HEK293T (cell line): Measurements from ENCODE around the gene HSPA6.

Experiments
- BHLHE40 ChIP-seq: fragments of 450-650 bp; IDR thresholded peaks from 2 replicates; pipeline ENCODE4 v1.6.1; 2016; ENCODE audit warnings: mild to moderate bottlenecking, moderate library complexity, borderline replicate concordance
- ELF4 ChIP-seq: fragments of 450-650 bp; IDR thresholded peaks from 2 replicates; pipeline ENCODE4 v1.6.1; 2017; ENCODE audit warnings: antibody characterized with exemption
- FOXA1 ChIP-seq: fragments of 450-650 bp; IDR thresholded peaks from 2 replicates; pipeline ENCODE4 v1.6.1; 2016; ENCODE audit warnings: mild to moderate bottlenecking
- FOXK2 ChIP-seq: fragments of 450-650 bp; IDR thresholded peaks from 2 replicates; pipeline ENCODE4 v1.6.1; 2016; ENCODE audit warnings: mild to moderate bottlenecking
- FOXM1 ChIP-seq: fragments of 450-650 bp; IDR thresholded peaks from 2 replicates; pipeline ENCODE4 v1.6.1; 2017; ENCODE audit warnings: mild to moderate bottlenecking, borderline replicate concordance
- HDGF ChIP-seq: fragments of 450-650 bp; IDR thresholded peaks from 2 replicates; pipeline ENCODE4 v1.6.1; 2017; ENCODE audit warnings: antibody characterized with exemption, borderline replicate concordance
- LEF1 ChIP-seq: fragments of 450-650 bp; IDR thresholded peaks from 2 replicates; pipeline ENCODE4 v1.6.1; 2017; ENCODE audit warnings: mild to moderate bottlenecking, borderline replicate concordance
- PKNOX1 ChIP-seq: fragments of 450-650 bp; IDR thresholded peaks from 2 replicates; pipeline ENCODE4 v1.6.1; 2016
- SP1 ChIP-seq: fragments of 450-650 bp; IDR thresholded peaks from 2 replicates; pipeline ENCODE4 v1.6.1; 2017
- SUZ12 ChIP-seq: fragments of 450-650 bp; IDR thresholded peaks from 2 replicates; pipeline ENCODE4 v1.6.1; 2016; ENCODE audit warnings: mild to moderate bottlenecking
- ZNF384 ChIP-seq: fragments of 450-650 bp; IDR thresholded peaks from 2 replicates; pipeline ENCODE4 v1.6.1; 2016

GRCh38 chr1:161511018-161511755 lies 13.2 kb upstream of the HSPA6 start:
- TF ChIP-seq ELF4 (no peak), ZNF384 (no peak), LEF1 (no peak), FOXK2 (no peak), FOXM1 (no peak), BHLHE40 (no peak), FOXA1 (no peak), HDGF (no peak), PKNOX1 (no peak), SUZ12 (no peak), SP1 (no peak)
